ENCODE data around the gene PKNOX1. TPM values are rescaled to one million over a fixed set of nuclear protein-coding genes. Genes with fewer than 3 reads are reported as not detected.
"Not testable (repeated sequence)": the region's sequence is repeated elsewhere in the genome, so short reads cannot be mapped to it uniquely, and the experiment has no call there.

Gene PKNOX1
- total RNA-seq, 1 experiment from 2014 or later = 15.0 TPM

DNA sequence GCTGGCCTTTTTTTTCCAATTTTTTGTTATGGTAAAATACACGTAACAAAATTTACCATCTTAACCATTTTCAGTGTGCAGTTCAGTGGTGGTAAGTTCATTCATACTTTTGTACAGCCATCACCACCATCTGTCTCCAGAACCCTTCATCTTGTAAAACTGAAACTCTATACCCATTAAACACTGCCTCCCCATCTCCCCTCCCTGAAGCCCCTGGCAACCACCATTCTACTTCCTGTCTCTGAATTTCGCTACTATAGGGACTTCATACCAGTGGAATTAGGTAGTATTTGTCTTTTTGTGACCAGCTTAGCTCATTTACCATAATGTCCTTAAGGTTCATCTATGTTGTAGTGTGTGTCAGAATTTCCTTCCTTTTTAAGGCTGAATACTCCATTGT lies 8.7 kb downstream of the PKNOX1 start:
- peaks cover 23% of the 10 kb centered on the region for H3K36me3 Mint-ChIP-seq (ENCODE audit: insufficient read depth, unreplicated experiment)
- ChIA-PET CTCF (no interaction called here), POLR2A (no interaction called here)
- TF ChIP-seq, protein P1, sequence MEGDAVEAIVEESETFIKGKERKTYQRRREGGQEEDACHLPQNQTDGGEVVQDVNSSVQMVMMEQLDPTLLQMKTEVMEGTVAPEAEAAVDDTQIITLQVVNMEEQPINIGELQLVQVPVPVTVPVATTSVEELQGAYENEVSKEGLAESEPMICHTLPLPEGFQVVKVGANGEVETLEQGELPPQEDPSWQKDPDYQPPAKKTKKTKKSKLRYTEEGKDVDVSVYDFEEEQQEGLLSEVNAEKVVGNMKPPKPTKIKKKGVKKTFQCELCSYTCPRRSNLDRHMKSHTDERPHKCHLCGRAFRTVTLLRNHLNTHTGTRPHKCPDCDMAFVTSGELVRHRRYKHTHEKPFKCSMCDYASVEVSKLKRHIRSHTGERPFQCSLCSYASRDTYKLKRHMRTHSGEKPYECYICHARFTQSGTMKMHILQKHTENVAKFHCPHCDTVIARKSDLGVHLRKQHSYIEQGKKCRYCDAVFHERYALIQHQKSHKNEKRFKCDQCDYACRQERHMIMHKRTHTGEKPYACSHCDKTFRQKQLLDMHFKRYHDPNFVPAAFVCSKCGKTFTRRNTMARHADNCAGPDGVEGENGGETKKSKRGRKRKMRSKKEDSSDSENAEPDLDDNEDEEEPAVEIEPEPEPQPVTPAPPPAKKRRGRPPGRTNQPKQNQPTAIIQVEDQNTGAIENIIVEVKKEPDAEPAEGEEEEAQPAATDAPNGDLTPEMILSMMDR (IDR thresholded peaks at IDR 0.05; ENCODE audit: unreplicated experiment) = no peak
- no peaks in the 10 kb centered on the region for H3K27me3 Mint-ChIP-seq (ENCODE audit: insufficient read depth, unreplicated experiment)
- no peak for DNase-seq (ENCODE audit: unreplicated experiment)
- intact Hi-C loops (cut with micrococcal nuclease) = no loop called here
- H3K4me1 Mint-ChIP-seq (ENCODE audit: insufficient read depth, unreplicated experiment) = no peaks in the 10 kb centered on the region
- no peaks in the 10 kb centered on the region for H3K9me3 Mint-ChIP-seq (ENCODE audit: unreplicated experiment)
- no peak overlapping the region for H3K27ac Mint-ChIP-seq (ENCODE audit: low read depth, unreplicated experiment)
- H3K4me3 Mint-ChIP-seq (ENCODE audit: unreplicated experiment) = no peak overlapping the region
- BruUV-seq (replicated peaks) = no TSS peak

DNA sequence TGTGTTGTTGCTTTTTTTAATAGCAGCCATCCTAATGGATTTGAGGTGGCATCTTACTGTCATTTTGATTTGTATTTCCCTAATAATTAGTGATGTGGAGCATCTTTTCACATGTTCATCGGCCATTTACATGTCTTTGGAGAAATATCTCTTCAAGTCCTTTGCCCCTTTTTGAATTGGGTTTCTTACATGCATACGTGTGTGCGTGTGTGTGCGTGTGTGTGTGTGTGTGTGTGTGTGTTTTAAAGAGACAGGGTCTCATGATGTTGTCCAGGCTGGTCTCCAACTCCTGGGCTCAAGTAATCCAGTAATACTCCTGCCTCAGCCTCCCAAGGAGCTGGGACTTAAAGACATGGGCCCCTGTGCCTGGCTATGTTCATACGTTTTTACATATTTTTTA lies 9.5 kb downstream of the PKNOX1 start:
- Mint-ChIP-seq H3K36me3 (ENCODE audit: insufficient read depth, unreplicated experiment) (peaks cover 16% of the 10 kb centered on the region), H3K4me3 (ENCODE audit: unreplicated experiment) (no peak overlapping the region), H3K4me1 (ENCODE audit: insufficient read depth, unreplicated experiment) (no peaks in the 10 kb centered on the region), H3K27me3 (ENCODE audit: insufficient read depth, unreplicated experiment) (no peaks in the 10 kb centered on the region), H3K9me3 (ENCODE audit: unreplicated experiment) (no peaks in the 10 kb centered on the region), H3K27ac (ENCODE audit: low read depth, unreplicated experiment) (no peak overlapping the region)
- TF ChIP-seq, protein P1 (IDR thresholded peaks at IDR 0.05; ENCODE audit: unreplicated experiment) = no peak
- DNase-seq (ENCODE audit: unreplicated experiment) = no peak
- no TSS peak for BruUV-seq (replicated peaks)
- POLR2A ChIA-PET = interaction anchor here (0.9 kb wide), 1 partner anchor 10 kb away, joined by 4 read pairs; the partner anchor contains the start of gene PKNOX1
- CTCF ChIA-PET = interaction anchor here (1.3 kb wide), 1 partner anchor 44 kb away, joined by 3 read pairs; no protein-coding TSS in a partner anchor
- intact Hi-C loops (cut with micrococcal nuclease) = no loop called here

DNA sequence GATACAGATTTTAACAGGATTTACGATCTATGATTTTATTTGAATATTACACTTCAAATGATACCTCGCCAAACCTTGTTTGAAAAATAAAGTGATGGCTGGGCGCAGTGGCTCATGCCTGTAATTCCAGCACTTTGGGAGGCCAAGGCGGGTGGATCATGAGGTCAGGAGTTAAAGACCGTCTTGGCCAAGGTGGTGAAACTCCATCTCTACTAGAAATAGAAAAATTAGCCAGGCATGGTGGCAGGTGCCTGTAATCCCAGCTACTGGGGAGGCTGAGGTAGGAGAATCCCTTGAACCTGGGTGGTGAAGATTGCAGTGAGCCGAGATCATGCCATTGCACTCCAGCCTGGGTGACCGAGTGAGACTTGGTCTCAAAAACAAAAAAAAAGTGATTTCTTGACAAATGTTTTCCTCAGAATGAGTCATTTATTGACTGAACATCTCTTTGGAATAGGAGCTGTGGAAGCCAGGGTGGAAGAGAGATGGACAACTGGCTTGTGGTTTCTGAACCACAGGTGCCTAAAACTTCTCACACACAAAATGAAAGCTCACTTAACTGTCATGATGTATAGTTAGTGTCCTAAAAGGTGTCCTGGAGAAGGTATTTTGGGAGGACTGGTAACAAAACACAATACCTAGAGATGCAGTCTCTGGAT lies 11.9 kb downstream of the PKNOX1 start:
- no peaks in the 10 kb centered on the region for H3K4me1 Mint-ChIP-seq (ENCODE audit: insufficient read depth, unreplicated experiment)
- BruUV-seq (replicated peaks) = no TSS peak
- intact Hi-C loops (cut with micrococcal nuclease) = no loop called here
- peaks cover under 1% of the 10 kb centered on the region for H3K36me3 Mint-ChIP-seq (ENCODE audit: insufficient read depth, unreplicated experiment)
- H3K27ac Mint-ChIP-seq (ENCODE audit: low read depth, unreplicated experiment) = no peak overlapping the region
- TF ChIP-seq, protein P1 (IDR thresholded peaks at IDR 0.05; ENCODE audit: unreplicated experiment) = no peak
- CTCF ChIA-PET = no interaction called here
- no peaks in the 10 kb centered on the region for H3K9me3 Mint-ChIP-seq (ENCODE audit: unreplicated experiment)
- no peak for DNase-seq (ENCODE audit: unreplicated experiment)
- no peaks in the 10 kb centered on the region for H3K27me3 Mint-ChIP-seq (ENCODE audit: insufficient read depth, unreplicated experiment)
- no peak overlapping the region for H3K4me3 Mint-ChIP-seq (ENCODE audit: unreplicated experiment)
- POLR2A ChIA-PET = interaction anchor here (0.7 to 1.2 kb wide), 2 partner anchors 10 to 85 kb away, joined by 3 to 4 read pairs; no protein-coding TSS in a partner anchor

DNA sequence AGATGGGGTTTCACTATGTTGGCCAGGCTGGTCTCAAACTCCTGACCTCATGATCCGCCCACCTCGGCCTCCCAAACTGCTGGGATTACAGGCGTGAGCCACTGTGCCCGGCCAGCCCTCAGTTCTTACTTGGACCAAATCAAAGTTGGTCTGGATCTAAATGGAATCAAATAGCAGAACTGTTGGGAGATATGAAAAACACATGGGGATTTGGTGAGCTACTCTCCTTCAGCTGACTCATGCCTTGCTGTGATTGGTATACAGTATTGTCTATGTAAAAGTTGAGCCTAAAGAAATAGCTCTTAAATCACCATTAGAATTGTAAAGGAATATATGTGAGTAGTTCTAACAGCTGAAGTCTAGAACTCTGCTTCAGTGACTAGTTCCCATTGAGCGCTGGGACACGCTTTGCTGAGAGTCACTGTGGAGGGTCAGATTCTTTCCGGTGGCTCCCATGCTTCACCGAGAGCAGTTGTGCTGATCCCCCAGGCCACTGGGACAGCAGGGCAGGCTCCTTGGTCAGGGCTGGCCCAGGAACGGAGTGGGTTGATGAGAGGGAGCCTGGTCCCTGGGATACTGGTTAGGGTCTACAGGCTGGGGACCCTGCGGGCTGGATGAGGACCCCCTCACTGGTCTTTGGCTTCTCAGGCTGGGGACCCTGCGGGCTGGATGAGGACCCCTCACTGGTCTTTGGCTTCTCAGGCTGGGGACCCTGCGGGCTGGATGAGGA lies 14.0 kb downstream of the PKNOX1 start:
- Mint-ChIP-seq H3K4me3 (ENCODE audit: unreplicated experiment) (no peak overlapping the region), H3K36me3 (ENCODE audit: insufficient read depth, unreplicated experiment) (peaks cover 3% of the 10 kb centered on the region), H3K27me3 (ENCODE audit: insufficient read depth, unreplicated experiment) (no peaks in the 10 kb centered on the region), H3K4me1 (ENCODE audit: insufficient read depth, unreplicated experiment) (peaks cover 7% of the 10 kb centered on the region), H3K9me3 (ENCODE audit: unreplicated experiment) (no peaks in the 10 kb centered on the region), H3K27ac (ENCODE audit: low read depth, unreplicated experiment) (no peak overlapping the region)
- TF ChIP-seq, protein P1 (IDR thresholded peaks at IDR 0.05; ENCODE audit: unreplicated experiment) = no peak
- CTCF ChIA-PET = interaction anchor here (0.7 kb wide), 1 partner anchor 96 kb away, joined by 3 read pairs; the partner anchor contains the start of gene NDUFV3
- POLR2A ChIA-PET = interaction anchor here (0.9 kb wide), 1 partner anchor 8 kb away, joined by 3 read pairs; no protein-coding TSS in a partner anchor
- BruUV-seq (replicated peaks) = no TSS peak
- intact Hi-C loops (cut with micrococcal nuclease) = no loop called here
- DNase-seq (ENCODE audit: unreplicated experiment) = no peak

DNA sequence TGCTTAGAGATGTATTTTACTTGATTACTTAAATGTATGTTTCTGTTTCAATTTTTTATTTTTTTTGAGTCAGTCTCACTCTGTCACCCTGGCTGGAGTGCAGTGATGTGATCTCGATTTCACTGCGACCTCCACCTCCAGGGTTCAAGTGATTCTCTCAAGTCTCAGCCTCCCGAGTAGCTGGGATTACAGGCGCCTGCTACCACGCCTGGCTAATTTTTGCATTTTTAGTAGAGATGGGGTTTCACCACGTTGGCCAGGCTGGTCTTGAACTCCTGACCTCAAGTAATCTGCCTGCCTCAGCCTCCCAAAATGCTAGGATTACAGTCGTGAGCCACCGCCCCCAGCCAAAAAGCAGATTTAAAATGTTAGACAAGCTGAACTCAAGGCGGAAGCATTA lies 15.0 kb downstream of the PKNOX1 start:
- POLR2A ChIA-PET; H3K4me1 Mint-ChIP-seq (ENCODE audit: insufficient read depth, unreplicated experiment); H3K27ac Mint-ChIP-seq (ENCODE audit: low read depth, unreplicated experiment): not testable (repeated sequence)

More for the DNA sequence above, 15.0 kb downstream of the PKNOX1 start:
- DNase-seq (ENCODE audit: unreplicated experiment); H3K4me3 Mint-ChIP-seq (ENCODE audit: unreplicated experiment); H3K36me3 Mint-ChIP-seq (ENCODE audit: insufficient read depth, unreplicated experiment); BruUV-seq (replicated peaks); intact Hi-C loops (cut with micrococcal nuclease); H3K27me3 Mint-ChIP-seq (ENCODE audit: insufficient read depth, unreplicated experiment); H3K9me3 Mint-ChIP-seq (ENCODE audit: unreplicated experiment): not testable (repeated sequence)
- CTCF ChIA-PET = interaction anchor here (0.6 kb wide), 1 partner anchor 1210 kb away, joined by 3 read pairs; no protein-coding TSS in a partner anchor

Data from MCF 10A (cell line).